CD8-positive, alpha-beta memory T cell (primary cell): ENCODE measurements around the gene HECA. TPM values are rescaled to one million over a fixed set of nuclear protein-coding genes. Genes with fewer than 3 reads are reported as not detected.
A peak's percentile ranks its signal among the peaks of the same experiment; 100 is the strongest.

Source experiments
- CTCF ChIA-PET: fragments of 350-600 bp; sonication (Branson Sonifier 250); formaldehyde crosslinking; loops from one replicate; lab custom pipeline; 2021; ENCODE audit warnings: antibody characterized with exemption; lab: Charles Lee
- POLR2A ChIA-PET: fragments of 350-600 bp; sonication (Branson Sonifier 250); formaldehyde crosslinking; loops from one replicate; lab custom pipeline; 2021; ENCODE audit warnings: antibody characterized with exemption; lab: Charles Lee
- DNase-seq, 5 donors: peaks; one replicate each; pipeline versions ENCODE4 v3.0.0 to v3.0.0-alpha.2; 2020 to 2022; ENCODE audit warnings: mixed read lengths in 1 of 5
- H3K27ac ChIP-seq: one replicate; pipeline ENCODE4 v1.7.0; 2013; ENCODE audit warnings: low read depth, mild to moderate bottlenecking, low read length, moderate library complexity
- H3K27me3 ChIP-seq: 2 replicates; pipeline ENCODE4 v1.7.0; 2013; ENCODE audit warnings: low read length, mild to moderate bottlenecking; ENCODE audit not compliant: insufficient read depth, poor library complexity, severe bottlenecking
- H3K36me3 ChIP-seq: 2 replicates; pipeline ENCODE4 v1.7.0; 2013; ENCODE audit warnings: mild to moderate bottlenecking, low read length, moderate library complexity; ENCODE audit not compliant: insufficient read depth
- H3K4me1 ChIP-seq: 2 replicates; pipeline ENCODE4 v1.7.0; 2013; ENCODE audit warnings: mild to moderate bottlenecking, low read length, moderate library complexity; ENCODE audit not compliant: insufficient read depth
- H3K4me3 ChIP-seq: 2 replicates; pipeline ENCODE4 v1.7.0; 2013; ENCODE audit warnings: mild to moderate bottlenecking, low read length
- H3K9me3 ChIP-seq: 2 replicates; pipeline ENCODE4 v1.7.0; 2013; ENCODE audit warnings: mild to moderate bottlenecking, low read length
- H3K27ac Mint-ChIP-seq, 8 donors: one replicate each; pipeline ENCODE4 v1.8.0; 2020 to 2021; ENCODE audit warnings: mixed read lengths in 8 of 8, mild to moderate bottlenecking in 6 of 8, inconsistent platforms in 3 of 8, moderate library complexity in 3 of 8
- H3K27me3 Mint-ChIP-seq, 2 donors: one replicate each; pipeline ENCODE4 v1.8.0; 2020 to 2021; ENCODE audit warnings: mixed read lengths in 2 of 2, mild to moderate bottlenecking in 1 of 2, moderate library complexity in 1 of 2
- H3K36me3 Mint-ChIP-seq, 3 donors: one replicate each; pipeline ENCODE4 v1.8.0; 2020 to 2021; ENCODE audit warnings: mixed read lengths in 3 of 3, inconsistent platforms in 1 of 3, mild to moderate bottlenecking in 1 of 3
- H3K4me1 Mint-ChIP-seq, 3 donors: one replicate each; pipeline ENCODE4 v1.8.0; 2020 to 2021; ENCODE audit warnings: mixed read lengths in 3 of 3, inconsistent platforms in 1 of 3, mild to moderate bottlenecking in 1 of 3
- H3K4me3 Mint-ChIP-seq, 7 donors: one replicate each; pipeline ENCODE4 v1.8.0; 2020 to 2021; ENCODE audit warnings: mixed read lengths in 7 of 7, mild to moderate bottlenecking in 6 of 7, moderate library complexity in 4 of 7, inconsistent platforms in 2 of 7
- H3K9me3 Mint-ChIP-seq, 5 donors: one replicate each; pipeline ENCODE4 v1.8.0; 2020 to 2022; ENCODE audit warnings: mixed read lengths in 5 of 5, mild to moderate bottlenecking in 3 of 5, moderate library complexity in 2 of 5, inconsistent platforms in 1 of 5
- polyA plus RNA-seq: library from polyadenylated mRNA; unstranded; fragments of 300-500 nt; fragmentation: Illumina TruSeq; gene quantifications from one replicate; pipeline ENCODE4 v1.2.3, GENCODE V29; 2021
- total RNA-seq, 2 experiments: library from RNA; stranded (reverse); gene quantifications; one replicate each; pipeline ENCODE4 v1.2.3, GENCODE V29; 2021

HECA gene, protein sequence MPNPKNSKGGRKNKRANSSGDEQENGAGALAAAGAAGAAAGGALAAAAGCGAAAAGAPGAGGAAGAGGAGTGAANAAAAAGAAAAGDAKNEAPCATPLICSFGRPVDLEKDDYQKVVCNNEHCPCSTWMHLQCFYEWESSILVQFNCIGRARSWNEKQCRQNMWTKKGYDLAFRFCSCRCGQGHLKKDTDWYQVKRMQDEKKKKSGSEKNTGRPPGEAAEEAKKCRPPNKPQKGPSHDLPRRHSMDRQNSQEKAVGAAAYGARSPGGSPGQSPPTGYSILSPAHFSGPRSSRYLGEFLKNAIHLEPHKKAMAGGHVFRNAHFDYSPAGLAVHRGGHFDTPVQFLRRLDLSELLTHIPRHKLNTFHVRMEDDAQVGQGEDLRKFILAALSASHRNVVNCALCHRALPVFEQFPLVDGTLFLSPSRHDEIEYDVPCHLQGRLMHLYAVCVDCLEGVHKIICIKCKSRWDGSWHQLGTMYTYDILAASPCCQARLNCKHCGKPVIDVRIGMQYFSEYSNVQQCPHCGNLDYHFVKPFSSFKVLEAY
- total RNA-seq (10 to 100 TPM; 63.4 to 64.6 TPM), polyA plus RNA-seq (9.0 TPM)

- POLR2A ChIA-PET = interaction anchor here (0.5 to 1.7 kb wide), 13 partner anchors 9 to 240 kb away, joined by 3 to 11 read pairs (median 4); partner anchors contain the start of genes CITED2, REPS1 and TXLNB
- peak; percentile 99 to 100 (median 100) for DNase-seq
- peaks cover 59 to 76% (median 66%) of the 10 kb centered on the region in 3 donors for H3K4me1 Mint-ChIP-seq
- H3K9me3 Mint-ChIP-seq = peaks cover 0 to 6% (median 0%) of the 10 kb centered on the region in 5 donors
- peak within 1 kb of the TSS; percentile 98 to 100 (median 98) for H3K27ac Mint-ChIP-seq
- no peaks in the 10 kb centered on the region for H3K36me3 ChIP-seq
- peaks cover 8 to 36% (median 12%) of the 10 kb centered on the region in 3 donors for H3K36me3 Mint-ChIP-seq
- no peaks in the 10 kb centered on the region for H3K27me3 ChIP-seq
- H3K4me1 ChIP-seq = peaks cover 50% of the 10 kb centered on the region
- peaks cover 0 to 2% of the 10 kb centered on the region in 2 donors for H3K27me3 Mint-ChIP-seq
- H3K4me3 Mint-ChIP-seq = peak within 1 kb of the TSS; percentile 85 to 97 (median 93)
- CTCF ChIA-PET = interaction anchor here (0.7 to 1.9 kb wide), 6 partner anchors 10 to 39 kb away, joined by 3 to 21 read pairs (median 3); no protein-coding TSS in a partner anchor
- H3K9me3 ChIP-seq = no peaks in the 10 kb centered on the region
- H3K4me3 ChIP-seq = peak within 1 kb of the TSS; percentile 86
- H3K27ac ChIP-seq = peak within 1 kb of the TSS; percentile 92
Observed at GRCh38 chr6:139134817-139135577, at the start of gene HECA. TSS of gene HECA (plus strand) at chr6:139135080. CDS start at chr6:139135397, 317 bp downstream.

GRCh38 chr6:139091826-139092225, 43.1 kb upstream of the HECA start:
- POLR2A ChIA-PET = no interaction called here
- Histone ChIP-seq H3K4me1 (no peaks in the 10 kb centered on the region), H3K9me3 (no peaks in the 10 kb centered on the region), H3K27me3 (no peaks in the 10 kb centered on the region), H3K36me3 (no peaks in the 10 kb centered on the region), H3K27ac (no peak overlapping the region), H3K4me3 (no peak overlapping the region)
- no peak for DNase-seq
- Mint-ChIP-seq H3K9me3 (peaks cover 0 to 2% (median 0%) of the 10 kb centered on the region in 5 donors), H3K36me3 (peaks cover 0 to 6% (median 0%) of the 10 kb centered on the region in 3 donors), H3K4me1 (no peaks in the 10 kb centered on the region), H3K27ac (no peak overlapping the region), H3K27me3 (peaks cover 0 to 2% of the 10 kb centered on the region in 2 donors), H3K4me3 (no peak overlapping the region)
- CTCF ChIA-PET = no interaction called here

DNA sequence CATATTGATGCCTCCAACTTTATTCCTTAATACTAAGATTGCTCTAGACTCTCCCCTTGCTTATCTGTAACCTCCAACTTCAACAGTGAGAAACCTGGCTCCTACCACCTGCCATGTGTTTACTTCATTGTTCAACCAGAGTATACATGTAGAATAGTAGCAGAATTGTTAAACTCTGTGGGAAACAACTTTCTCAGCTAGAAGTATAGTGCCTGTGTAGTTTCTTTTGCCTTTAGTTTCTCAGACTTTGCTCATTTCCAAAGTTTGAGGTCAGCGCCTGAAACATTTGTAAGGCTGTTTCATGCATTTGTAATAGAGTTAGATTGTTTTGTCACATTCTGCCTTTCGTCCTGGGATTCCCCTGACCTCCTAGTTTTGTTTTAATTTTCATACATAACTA, 34.9 kb upstream of the HECA start:
- no peak overlapping the region for H3K4me3 Mint-ChIP-seq
- peaks cover 0 to 6% of the 10 kb centered on the region in 2 donors for H3K27me3 Mint-ChIP-seq
- no peaks in the 10 kb centered on the region for H3K27me3 ChIP-seq
- peaks cover 5 to 10% (median 9%) of the 10 kb centered on the region in 3 donors for H3K4me1 Mint-ChIP-seq
- H3K27ac ChIP-seq = no peak overlapping the region
- H3K27ac Mint-ChIP-seq = peak overlapping the region in 1 of 8 donors; percentile 22
- DNase-seq = no peak
- H3K36me3 ChIP-seq = no peaks in the 10 kb centered on the region
- no peaks in the 10 kb centered on the region for H3K9me3 Mint-ChIP-seq
- H3K4me1 ChIP-seq = no peaks in the 10 kb centered on the region
- CTCF ChIA-PET = no interaction called here
- peaks cover 0 to 5% (median 1%) of the 10 kb centered on the region in 3 donors for H3K36me3 Mint-ChIP-seq
- no peaks in the 10 kb centered on the region for H3K9me3 ChIP-seq
- POLR2A ChIA-PET = no interaction called here
- no peak overlapping the region for H3K4me3 ChIP-seq

- Mint-ChIP-seq H3K36me3 (no peaks in the 10 kb centered on the region), H3K27me3 (no peaks in the 10 kb centered on the region), H3K4me1 (peaks cover 28 to 38% (median 38%) of the 10 kb centered on the region in 3 donors), H3K4me3 (no peak overlapping the region), H3K9me3 (no peaks in the 10 kb centered on the region), H3K27ac (no peak overlapping the region)
- ChIA-PET CTCF (interaction anchor here (1.3 to 1.8 kb wide), 3 partner anchors 9 to 257 kb away, joined by 3 to 5 read pairs (median 3); no protein-coding TSS in a partner anchor), POLR2A (no interaction called here)
- no peak for DNase-seq
- H3K9me3 ChIP-seq = no peaks in the 10 kb centered on the region
- H3K4me1 ChIP-seq = peaks cover 21% of the 10 kb centered on the region
- no peaks in the 10 kb centered on the region for H3K36me3 ChIP-seq
- H3K27me3 ChIP-seq = no peaks in the 10 kb centered on the region
- no peak overlapping the region for H3K4me3 ChIP-seq
- H3K27ac ChIP-seq = no peak overlapping the region
Observed at GRCh38 chr6:139107051-139107450, 27.8 kb upstream of the HECA start.

DNA sequence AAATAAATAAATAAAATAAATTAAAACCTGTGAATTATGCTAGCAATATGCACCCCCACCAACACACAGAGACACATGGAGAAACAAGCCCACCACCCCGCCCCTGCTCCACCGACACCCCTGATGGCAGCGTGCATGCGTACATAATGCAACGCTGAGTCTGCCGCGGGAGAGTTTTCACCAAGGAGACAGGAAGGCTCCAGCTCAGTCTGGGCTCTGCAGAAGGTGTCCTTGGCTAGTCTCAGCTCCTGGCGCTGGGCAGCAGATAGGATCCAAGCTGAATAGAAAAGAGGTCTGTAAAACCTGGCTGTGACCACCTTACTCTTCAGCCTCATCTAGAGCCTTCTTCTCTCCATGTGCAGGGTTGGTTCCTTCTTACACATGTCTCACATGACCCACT, 26.5 kb upstream of the HECA start:
- Histone ChIP-seq H3K27ac (no peak overlapping the region), H3K27me3 (no peaks in the 10 kb centered on the region), H3K36me3 (no peaks in the 10 kb centered on the region), H3K4me1 (peaks cover 35% of the 10 kb centered on the region), H3K4me3 (no peak overlapping the region), H3K9me3 (no peaks in the 10 kb centered on the region)
- Mint-ChIP-seq H3K4me1 (peaks cover 40 to 51% (median 51%) of the 10 kb centered on the region in 3 donors), H3K36me3 (no peaks in the 10 kb centered on the region), H3K9me3 (peaks cover 0 to 2% (median 0%) of the 10 kb centered on the region in 5 donors), H3K27ac (no peak overlapping the region), H3K4me3 (no peak overlapping the region), H3K27me3 (peaks cover 0 to 3% of the 10 kb centered on the region in 2 donors)
- ChIA-PET CTCF (interaction anchor here (1.8 kb wide), 1 partner anchor 256 kb away, joined by 5 read pairs; no protein-coding TSS in a partner anchor), POLR2A (no interaction called here)
- DNase-seq = no peak

GRCh38 chr6:139109558-139109957, 25.3 kb upstream of the HECA start:
- Histone ChIP-seq H3K27me3 (no peaks in the 10 kb centered on the region), H3K4me1 (peaks cover 47% of the 10 kb centered on the region), H3K36me3 (no peaks in the 10 kb centered on the region), H3K27ac (no peak overlapping the region), H3K4me3 (no peak overlapping the region), H3K9me3 (no peaks in the 10 kb centered on the region)
- peaks cover 0 to 3% of the 10 kb centered on the region in 2 donors for H3K27me3 Mint-ChIP-seq
- peak overlapping the region in 6 of 8 donors; percentile 15 to 57 (median 32) for H3K27ac Mint-ChIP-seq
- ChIA-PET CTCF (interaction anchor here (1.0 to 4.5 kb wide), 3 partner anchors 17 to 265 kb away, joined by 3 to 19 read pairs (median 3); partner anchors contain the start of genes CITED2 and REPS1), POLR2A (no interaction called here)
- H3K4me3 Mint-ChIP-seq = peak overlapping the region in 1 of 7 donors; percentile 40
- peaks cover 0 to 2% (median 0%) of the 10 kb centered on the region in 5 donors for H3K9me3 Mint-ChIP-seq
- peak in 1 of 5 donors; percentile 48 for DNase-seq
- no peaks in the 10 kb centered on the region for H3K36me3 Mint-ChIP-seq
- peaks cover 49 to 59% (median 58%) of the 10 kb centered on the region in 3 donors for H3K4me1 Mint-ChIP-seq

GRCh38 chr6:139112146-139112545, 22.7 kb upstream of the HECA start:
- ChIA-PET CTCF (interaction anchor here (0.8 to 4.5 kb wide), 8 partner anchors 13 to 262 kb away, joined by 3 to 20 read pairs (median 7); partner anchors contain the start of genes ABRACL, CITED2 and REPS1), POLR2A (interaction anchor here (0.5 to 1.2 kb wide), 2 partner anchors 26 to 261 kb away, joined by 3 to 5 read pairs; no protein-coding TSS in a partner anchor)
- H3K27ac ChIP-seq = no peak overlapping the region
- peaks cover 68% of the 10 kb centered on the region for H3K4me1 ChIP-seq
- H3K4me3 Mint-ChIP-seq = peak overlapping the region in 3 of 7 donors; percentile 5 to 70 (median 34)
- H3K27me3 ChIP-seq = no peaks in the 10 kb centered on the region
- DNase-seq = no peak
- peaks cover 0 to 3% (median 0%) of the 10 kb centered on the region in 3 donors for H3K36me3 Mint-ChIP-seq
- peak overlapping the region in 7 of 8 donors; percentile 78 to 98 (median 87) for H3K27ac Mint-ChIP-seq
- no peaks in the 10 kb centered on the region for H3K9me3 ChIP-seq
- no peaks in the 10 kb centered on the region for H3K36me3 ChIP-seq
- peaks cover 0 to 2% (median 0%) of the 10 kb centered on the region in 5 donors for H3K9me3 Mint-ChIP-seq
- H3K4me3 ChIP-seq = no peak overlapping the region
- peaks cover 0 to 3% of the 10 kb centered on the region in 2 donors for H3K27me3 Mint-ChIP-seq
- peaks cover 69 to 81% (median 79%) of the 10 kb centered on the region in 3 donors for H3K4me1 Mint-ChIP-seq
